SK-N-SH treated with all-trans-retinoic acid at 6 μM for 48 hours (cell line): ENCODE data around the gene FFAR2.
"Not testable (repeated sequence)": the region's sequence is repeated elsewhere in the genome, so short reads cannot be mapped to it uniquely, and the experiment has no call there.

Experiments
- ATAC-seq: fragments of 200-7000 bp; cut with Tn5 transposase; 3 replicates; pipeline ENCODE4 v1.9.1; 2020; ENCODE audit warnings: mild to moderate bottlenecking, moderate library complexity
- ARNTL ChIP-seq: fragments of 450-650 bp; formaldehyde crosslinking; IDR thresholded peaks from 2 replicates; pipeline ENCODE4 v1.5.0; 2020; ENCODE audit warnings: low read depth, mild to moderate bottlenecking, moderate library complexity, borderline replicate concordance
- BACH2 ChIP-seq: fragments of 250-450 bp; sonication (Bioruptor Pico); IDR thresholded peaks from 2 replicates; pipeline ENCODE4 v1.9.0; 2021; ENCODE audit warnings: mild to moderate bottlenecking, borderline replicate concordance
- CSDC2 ChIP-seq: fragments of 250-450 bp; sonication (Bioruptor Pico); IDR thresholded peaks from 2 replicates; pipeline ENCODE4 v1.5.0; 2020; ENCODE audit warnings: mild to moderate bottlenecking, moderate library complexity
- ESRRG ChIP-seq: fragments of 250-450 bp; sonication (Bioruptor Pico); IDR thresholded peaks from 2 replicates; pipeline ENCODE4 v1.6.1; 2021; ENCODE audit warnings: mild to moderate bottlenecking
- GLIS3 ChIP-seq: fragments of 250-450 bp; sonication (Bioruptor Pico); IDR thresholded peaks from 2 replicates; pipeline ENCODE4 v1.5.0; 2020; ENCODE audit warnings: mild to moderate bottlenecking, moderate library complexity
- ISL1 ChIP-seq: fragments of 250-450 bp; sonication (Bioruptor Pico); IDR thresholded peaks from 2 replicates; pipeline ENCODE4 v2.1.2; 2022; ENCODE audit warnings: mild to moderate bottlenecking, moderate library complexity
- OSR1 ChIP-seq: fragments of 250-450 bp; sonication (Bioruptor Pico); IDR thresholded peaks from 2 replicates; pipeline ENCODE4 v1.8.0; 2022; ENCODE audit warnings: moderate library complexity, mild to moderate bottlenecking, inconsistent platforms
- PPARA ChIP-seq: fragments of 250-450 bp; sonication (Bioruptor Pico); IDR thresholded peaks from 2 replicates; pipeline ENCODE4 v1.5.0; 2020; ENCODE audit warnings: mild to moderate bottlenecking, borderline replicate concordance
- SNAI2 ChIP-seq: fragments of 250-450 bp; sonication (Bioruptor Pico); IDR thresholded peaks from 2 replicates; pipeline ENCODE4 v1.5.0; 2020; ENCODE audit warnings: mild to moderate bottlenecking, moderate library complexity
- TCF4 ChIP-seq: fragments of 250-450 bp; sonication (Bioruptor Pico); IDR thresholded peaks from 2 replicates; pipeline ENCODE4 v1.8.0; 2021; ENCODE audit warnings: mild to moderate bottlenecking, moderate library complexity, borderline replicate concordance
- TOX ChIP-seq: fragments of 250-450 bp; sonication (Bioruptor Pico); IDR thresholded peaks from 2 replicates; pipeline ENCODE4 v1.8.0; 2021; ENCODE audit warnings: mild to moderate bottlenecking, moderate library complexity, borderline replicate concordance
- ZC3H10 ChIP-seq: fragments of 250-450 bp; sonication (Bioruptor Pico); IDR thresholded peaks from 2 replicates; pipeline ENCODE4 v1.5.1; 2021; ENCODE audit warnings: mild to moderate bottlenecking, moderate library complexity
- ZFP3 ChIP-seq: fragments of 250-450 bp; sonication (Bioruptor Pico); IDR thresholded peaks from 2 replicates; pipeline ENCODE4 v1.5.0; 2020; ENCODE audit warnings: mild to moderate bottlenecking, moderate library complexity
- ZFP30 ChIP-seq: fragments of 450-650 bp; formaldehyde crosslinking; IDR thresholded peaks from 2 replicates; pipeline ENCODE4 v1.5.0; 2022; ENCODE audit warnings: mild to moderate bottlenecking, moderate library complexity
- ZNF565 ChIP-seq: fragments of 450-650 bp; formaldehyde crosslinking; conservative IDR thresholded peaks from 2 replicates; pipeline ENCODE4 v1.5.0; 2020; ENCODE audit warnings: low read depth, mild to moderate bottlenecking, moderate library complexity
- ZNF70 ChIP-seq: fragments of 450-650 bp; formaldehyde crosslinking; IDR thresholded peaks from 2 replicates; pipeline ENCODE4 v1.5.0; 2020; ENCODE audit warnings: mild to moderate bottlenecking, moderate library complexity
- ZNF8 ChIP-seq: fragments of 450-650 bp; formaldehyde crosslinking; IDR thresholded peaks from 2 replicates; pipeline ENCODE4 v1.5.0; 2020; ENCODE audit warnings: mild to moderate bottlenecking, moderate library complexity
- TF ChIP-seq, protein P1 (sequence below): fragments of 250-450 bp; sonication (Bioruptor Pico); IDR thresholded peaks from 2 replicates; pipeline ENCODE4 v1.5.0; 2020; ENCODE audit warnings: mild to moderate bottlenecking, moderate library complexity
- TF ChIP-seq, protein P2 (sequence below): fragments of 250-450 bp; sonication (Bioruptor Pico); IDR thresholded peaks from 2 replicates; pipeline ENCODE4 v1.8.0; 2021; ENCODE audit warnings: low read depth, mild to moderate bottlenecking, moderate library complexity, borderline replicate concordance
- TF ChIP-seq, protein P3 (sequence below): fragments of 250-450 bp; sonication (Bioruptor Pico); IDR thresholded peaks from 2 replicates; pipeline ENCODE4 v1.8.0; 2020; ENCODE audit warnings: mild to moderate bottlenecking, moderate library complexity, borderline replicate concordance
- TF ChIP-seq, protein P4 (sequence below): fragments of 250-450 bp; sonication (Bioruptor Pico); IDR thresholded peaks from 2 replicates; pipeline ENCODE4 v1.5.1; 2021; ENCODE audit warnings: mild to moderate bottlenecking, moderate library complexity

FFAR2 gene

DNA sequence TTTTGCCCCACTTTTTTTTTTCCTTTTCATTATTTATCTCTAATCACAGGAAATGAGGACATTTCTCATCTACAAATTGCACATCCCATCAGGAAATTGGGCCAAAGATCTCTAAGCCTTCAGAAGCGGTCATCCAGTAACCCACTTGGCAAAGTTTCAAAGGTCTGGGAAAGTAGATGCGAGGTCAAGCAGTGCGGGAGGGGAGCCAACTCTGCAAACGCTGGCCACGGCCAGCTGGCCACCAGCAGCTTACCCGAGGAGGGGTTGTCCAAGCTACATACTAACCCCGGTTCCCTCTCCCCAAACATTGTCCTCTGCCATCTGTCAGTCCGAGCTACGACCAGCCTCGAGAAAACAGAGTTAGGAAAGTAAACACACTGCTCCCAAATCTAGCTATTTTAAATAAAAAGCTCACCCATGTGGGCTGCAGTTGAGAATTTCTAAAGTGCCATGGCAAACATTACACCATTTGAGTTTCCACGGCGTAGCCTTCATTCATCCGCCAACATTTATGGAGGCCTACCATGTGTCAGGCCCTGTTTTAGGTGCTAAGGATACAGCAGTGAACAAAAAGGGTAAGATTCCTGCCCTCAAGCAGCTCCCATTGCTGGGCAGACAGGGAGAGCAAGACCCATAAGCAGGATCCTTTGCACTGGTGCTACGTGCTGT is 11.5 kb downstream of the FFAR2 start:
- TF ChIP-seq, protein P1, sequence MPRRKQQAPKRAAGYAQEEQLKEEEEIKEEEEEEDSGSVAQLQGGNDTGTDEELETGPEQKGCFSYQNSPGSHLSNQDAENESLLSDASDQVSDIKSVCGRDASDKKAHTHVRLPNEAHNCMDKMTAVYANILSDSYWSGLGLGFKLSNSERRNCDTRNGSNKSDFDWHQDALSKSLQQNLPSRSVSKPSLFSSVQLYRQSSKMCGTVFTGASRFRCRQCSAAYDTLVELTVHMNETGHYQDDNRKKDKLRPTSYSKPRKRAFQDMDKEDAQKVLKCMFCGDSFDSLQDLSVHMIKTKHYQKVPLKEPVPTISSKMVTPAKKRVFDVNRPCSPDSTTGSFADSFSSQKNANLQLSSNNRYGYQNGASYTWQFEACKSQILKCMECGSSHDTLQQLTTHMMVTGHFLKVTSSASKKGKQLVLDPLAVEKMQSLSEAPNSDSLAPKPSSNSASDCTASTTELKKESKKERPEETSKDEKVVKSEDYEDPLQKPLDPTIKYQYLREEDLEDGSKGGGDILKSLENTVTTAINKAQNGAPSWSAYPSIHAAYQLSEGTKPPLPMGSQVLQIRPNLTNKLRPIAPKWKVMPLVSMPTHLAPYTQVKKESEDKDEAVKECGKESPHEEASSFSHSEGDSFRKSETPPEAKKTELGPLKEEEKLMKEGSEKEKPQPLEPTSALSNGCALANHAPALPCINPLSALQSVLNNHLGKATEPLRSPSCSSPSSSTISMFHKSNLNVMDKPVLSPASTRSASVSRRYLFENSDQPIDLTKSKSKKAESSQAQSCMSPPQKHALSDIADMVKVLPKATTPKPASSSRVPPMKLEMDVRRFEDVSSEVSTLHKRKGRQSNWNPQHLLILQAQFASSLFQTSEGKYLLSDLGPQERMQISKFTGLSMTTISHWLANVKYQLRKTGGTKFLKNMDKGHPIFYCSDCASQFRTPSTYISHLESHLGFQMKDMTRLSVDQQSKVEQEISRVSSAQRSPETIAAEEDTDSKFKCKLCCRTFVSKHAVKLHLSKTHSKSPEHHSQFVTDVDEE = no peak
- no peak for TF ChIP-seq TCF4 (CRISPR knock-in tag)
- no peak for TF ChIP-seq ARNTL (CRISPR knock-in tag)
- no peak for TF ChIP-seq OSR1 (CRISPR knock-in tag)
- no peak for TF ChIP-seq GLIS3
- no peak for TF ChIP-seq PPARA (CRISPR knock-in tag)
- TF ChIP-seq TOX (CRISPR knock-in tag) = no peak
- TF ChIP-seq, all 23 proteins: peak for 0
- no peak for ATAC-seq

GRCh38 chr19:35460608-35461007 is 12.6 kb downstream of the FFAR2 start:
- TF ChIP-seq ZFP30 (no peak), BACH2 (no peak), ZNF70 (CRISPR knock-in tag) (no peak), ZNF565 (CRISPR knock-in tag) (no peak), SNAI2 (CRISPR knock-in tag) (no peak), ZNF8 (CRISPR knock-in tag) (no peak), ESRRG (CRISPR knock-in tag) (no peak)
- TF ChIP-seq, all 23 proteins: peak for 0
- no peak for ATAC-seq

DNA sequence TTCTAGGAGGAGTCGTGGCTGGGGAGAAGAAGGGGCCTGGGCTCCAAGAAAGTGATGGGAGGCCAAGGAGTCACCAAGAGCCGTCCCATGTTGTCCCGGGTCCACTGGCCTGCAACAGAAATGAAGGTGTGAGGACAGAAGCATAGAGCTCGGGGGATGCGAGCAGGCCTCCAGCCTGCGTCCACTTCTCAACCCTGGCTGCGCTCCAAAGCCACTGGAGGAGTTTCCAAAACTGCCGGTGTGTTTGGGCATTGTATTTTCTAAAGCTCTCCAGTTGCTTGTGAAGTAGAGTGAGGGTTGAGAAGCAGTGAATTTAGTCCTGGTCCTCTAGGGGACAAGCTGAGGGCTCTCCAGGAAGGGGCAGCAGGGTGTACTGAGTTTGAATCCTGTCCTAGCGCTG is 13.0 kb downstream of the FFAR2 start:
- TF ChIP-seq PPARA (CRISPR knock-in tag) (no peak), ESRRG (CRISPR knock-in tag) (no peak), CSDC2 (no peak), BACH2 (no peak), GLIS3 (no peak), ZNF8 (CRISPR knock-in tag) (no peak), ZC3H10 (CRISPR knock-in tag) (no peak), SNAI2 (CRISPR knock-in tag) (no peak), ZFP3 (no peak), ZNF70 (CRISPR knock-in tag) (no peak), TOX (CRISPR knock-in tag) (no peak), ZNF565 (CRISPR knock-in tag) (no peak), TCF4 (CRISPR knock-in tag) (no peak), ISL1 (CRISPR knock-in tag) (no peak)
- TF ChIP-seq, protein P2, sequence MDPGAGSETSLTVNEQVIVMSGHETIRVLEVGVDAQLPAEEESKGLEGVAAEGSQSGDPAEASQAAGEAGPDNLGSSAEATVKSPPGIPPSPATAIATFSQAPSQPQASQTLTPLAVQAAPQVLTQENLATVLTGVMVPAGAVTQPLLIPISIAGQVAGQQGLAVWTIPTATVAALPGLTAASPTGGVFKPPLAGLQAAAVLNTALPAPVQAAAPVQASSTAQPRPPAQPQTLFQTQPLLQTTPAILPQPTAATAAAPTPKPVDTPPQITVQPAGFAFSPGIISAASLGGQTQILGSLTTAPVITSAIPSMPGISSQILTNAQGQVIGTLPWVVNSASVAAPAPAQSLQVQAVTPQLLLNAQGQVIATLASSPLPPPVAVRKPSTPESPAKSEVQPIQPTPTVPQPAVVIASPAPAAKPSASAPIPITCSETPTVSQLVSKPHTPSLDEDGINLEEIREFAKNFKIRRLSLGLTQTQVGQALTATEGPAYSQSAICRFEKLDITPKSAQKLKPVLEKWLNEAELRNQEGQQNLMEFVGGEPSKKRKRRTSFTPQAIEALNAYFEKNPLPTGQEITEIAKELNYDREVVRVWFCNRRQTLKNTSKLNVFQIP (CRISPR knock-in tag) = no peak
- TF ChIP-seq, protein P1 = no peak
- TF ChIP-seq, protein P3, sequence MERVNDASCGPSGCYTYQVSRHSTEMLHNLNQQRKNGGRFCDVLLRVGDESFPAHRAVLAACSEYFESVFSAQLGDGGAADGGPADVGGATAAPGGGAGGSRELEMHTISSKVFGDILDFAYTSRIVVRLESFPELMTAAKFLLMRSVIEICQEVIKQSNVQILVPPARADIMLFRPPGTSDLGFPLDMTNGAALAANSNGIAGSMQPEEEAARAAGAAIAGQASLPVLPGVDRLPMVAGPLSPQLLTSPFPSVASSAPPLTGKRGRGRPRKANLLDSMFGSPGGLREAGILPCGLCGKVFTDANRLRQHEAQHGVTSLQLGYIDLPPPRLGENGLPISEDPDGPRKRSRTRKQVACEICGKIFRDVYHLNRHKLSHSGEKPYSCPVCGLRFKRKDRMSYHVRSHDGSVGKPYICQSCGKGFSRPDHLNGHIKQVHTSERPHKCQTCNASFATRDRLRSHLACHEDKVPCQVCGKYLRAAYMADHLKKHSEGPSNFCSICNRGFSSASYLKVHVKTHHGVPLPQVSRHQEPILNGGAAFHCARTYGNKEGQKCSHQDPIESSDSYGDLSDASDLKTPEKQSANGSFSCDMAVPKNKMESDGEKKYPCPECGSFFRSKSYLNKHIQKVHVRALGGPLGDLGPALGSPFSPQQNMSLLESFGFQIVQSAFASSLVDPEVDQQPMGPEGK = no peak
- TF ChIP-seq, protein P4, sequence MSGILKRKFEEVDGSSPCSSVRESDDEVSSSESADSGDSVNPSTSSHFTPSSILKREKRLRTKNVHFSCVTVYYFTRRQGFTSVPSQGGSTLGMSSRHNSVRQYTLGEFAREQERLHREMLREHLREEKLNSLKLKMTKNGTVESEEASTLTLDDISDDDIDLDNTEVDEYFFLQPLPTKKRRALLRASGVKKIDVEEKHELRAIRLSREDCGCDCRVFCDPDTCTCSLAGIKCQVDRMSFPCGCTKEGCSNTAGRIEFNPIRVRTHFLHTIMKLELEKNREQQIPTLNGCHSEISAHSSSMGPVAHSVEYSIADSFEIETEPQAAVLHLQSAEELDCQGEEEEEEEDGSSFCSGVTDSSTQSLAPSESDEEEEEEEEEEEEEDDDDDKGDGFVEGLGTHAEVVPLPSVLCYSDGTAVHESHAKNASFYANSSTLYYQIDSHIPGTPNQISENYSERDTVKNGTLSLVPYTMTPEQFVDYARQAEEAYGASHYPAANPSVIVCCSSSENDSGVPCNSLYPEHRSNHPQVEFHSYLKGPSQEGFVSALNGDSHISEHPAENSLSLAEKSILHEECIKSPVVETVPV (CRISPR knock-in tag) = no peak
- no peak for ATAC-seq

- ATAC-seq = not testable (repeated sequence)
Observed at GRCh38 chr19:35461788-35462187, 13.7 kb downstream of the FFAR2 start.
